ENCODE results near the gene SCAMP1.
A peak's percentile ranks its signal among the peaks of the same experiment; 100 is the strongest.
"Not testable (repeated sequence)": the region's sequence is repeated elsewhere in the genome, so short reads cannot be mapped to it uniquely, and the experiment has no call there.

Gene SCAMP1

GRCh38 chr5:78429332-78429980 lies 69.0 kb downstream of the SCAMP1 start:
- no peak for DNase-seq (ENCODE audit: low spot score)

- DNase-seq (ENCODE audit: low spot score), result no peak
Measured at GRCh38 chr5:78430866-78431265, 70.4 kb downstream of the SCAMP1 start.

- no peak for DNase-seq (ENCODE audit: low spot score)
Measured at GRCh38 chr5:78433972-78434371, 73.6 kb downstream of the SCAMP1 start.

- DNase-seq (ENCODE audit: low spot score), result no peak
Measured at GRCh38 chr5:78447775-78448424, 87.5 kb downstream of the SCAMP1 start.

- no peak for DNase-seq (ENCODE audit: low spot score)
Measured at GRCh38 chr5:78449103-78449502, 88.7 kb downstream of the SCAMP1 start.

- not testable (repeated sequence) for DNase-seq (ENCODE audit: low spot score)
Measured at GRCh38 chr5:78457507-78457906, 97.1 kb downstream of the SCAMP1 start.

GRCh38 chr5:78458843-78459242 lies 98.4 kb downstream of the SCAMP1 start:
- no peak for DNase-seq (ENCODE audit: low spot score)

GRCh38 chr5:78467140-78467539 lies 106.7 kb downstream of the SCAMP1 start:
- no peak for DNase-seq (ENCODE audit: low spot score)

GRCh38 chr5:78467752-78468357 lies 107.4 kb downstream of the SCAMP1 start:
- peak; percentile 28 for DNase-seq (ENCODE audit: low spot score)

- DNase-seq (ENCODE audit: low spot score), result no peak
Measured at GRCh38 chr5:78471896-78472295, 111.5 kb downstream of the SCAMP1 start.

- DNase-seq (ENCODE audit: low spot score), result peak; percentile 31
Measured at GRCh38 chr5:78472469-78473106, 112.2 kb downstream of the SCAMP1 start.

GRCh38 chr5:78473751-78474150 lies 113.3 kb downstream of the SCAMP1 start:
- no peak for DNase-seq (ENCODE audit: low spot score)

- no peak for DNase-seq (ENCODE audit: low spot score)
Measured at GRCh38 chr5:78475370-78475769, 115.0 kb downstream of the SCAMP1 start.

- no peak for DNase-seq (ENCODE audit: low spot score)
Measured at GRCh38 chr5:78476795-78477194, 116.4 kb downstream of the SCAMP1 start.

- no peak for DNase-seq (ENCODE audit: low spot score)
Measured at GRCh38 chr5:78482948-78483347, 122.5 kb downstream of the SCAMP1 start.

- DNase-seq (ENCODE audit: low spot score), result peak; percentile 53
Measured at GRCh38 chr5:78483809-78484521, 123.5 kb downstream of the SCAMP1 start.

GRCh38 chr5:78486218-78486617 lies 125.8 kb downstream of the SCAMP1 start:
- no peak for DNase-seq (ENCODE audit: low spot score)

- no peak for DNase-seq (ENCODE audit: low spot score)
Measured at GRCh38 chr5:78487846-78488245, 127.4 kb downstream of the SCAMP1 start.

- no peak for DNase-seq (ENCODE audit: low spot score)
Measured at GRCh38 chr5:78490709-78491485, 130.5 kb downstream of the SCAMP1 start.

GRCh38 chr5:78492224-78492623 lies 131.8 kb downstream of the SCAMP1 start:
- no peak for DNase-seq (ENCODE audit: low spot score)

GRCh38 chr5:78492650-78493049 lies 132.2 kb downstream of the SCAMP1 start:
- DNase-seq (ENCODE audit: low spot score), result no peak

- DNase-seq (ENCODE audit: low spot score), result no peak
Measured at GRCh38 chr5:78495800-78496199, 135.4 kb downstream of the SCAMP1 start.

Measured in globus pallidus (tissue), 1 donor.